Gastroesophageal sphincter (tissue), 4 donors: Measurements from ENCODE around the gene GSTM3. TPM values are rescaled to one million over a fixed set of nuclear protein-coding genes. Genes with fewer than 3 reads are reported as not detected.
"Not testable (repeated sequence)": the region's sequence is repeated elsewhere in the genome, so short reads cannot be mapped to it uniquely, and the experiment has no call there.

ENCODE experiments used
- ATAC-seq: fragments of 150-250 bp; one replicate; pipeline ENCODE4 v1.9.1; 2016; ENCODE audit warnings: mild to moderate bottlenecking, moderate library complexity
- H3K27ac ChIP-seq, 4 donors: fragments of 200-600 bp; sonication (generic) in 3 of 4; 1 replicate in 3 of 4; 2 replicates in 1 of 4; pipeline ENCODE4 v1.5.1; 2016 to 2019
- H3K27me3 ChIP-seq: fragments of 200-600 bp; sonication (generic); one replicate; pipeline ENCODE4 v1.5.1; 2019
- H3K36me3 ChIP-seq, 2 donors: fragments of 200-600 bp; sonication (generic); one replicate each; pipeline ENCODE4 v1.5.1; 2019; ENCODE audit warnings: control low read depth in 1 of 2
- H3K4me1 ChIP-seq, 3 donors: fragments of 200-600 bp; sonication (generic); 1 replicate in 2 of 3; 2 replicates in 1 of 3; pipeline ENCODE4 v1.5.1; 2016 to 2019; ENCODE audit warnings: control low read depth in 2 of 3
- H3K4me3 ChIP-seq, 2 donors: fragments of 200-600 bp; sonication (generic); one replicate each; pipeline ENCODE4 v1.5.1; 2019; ENCODE audit warnings: mild to moderate bottlenecking in 1 of 2, moderate library complexity in 1 of 2
- H3K9me3 ChIP-seq, 3 donors: fragments of 200-600 bp; sonication (generic); one replicate each; pipeline ENCODE4 v1.5.1; 2017 to 2019; ENCODE audit warnings: control low read depth in 2 of 3
- EP300 ChIP-seq: sonication (generic); formaldehyde crosslinking; IDR thresholded peaks from one replicate; pipeline ENCODE4 v1.6.1; 2017; ENCODE audit warnings: antibody characterized with exemption, mild to moderate bottlenecking
- POLR2A ChIP-seq, 2 donors: fragments of 450-650 bp; IDR thresholded peaks; one replicate each; pipeline ENCODE4 v1.6.1; 2017; ENCODE audit warnings: antibody characterized with exemption in 2 of 2, mild to moderate bottlenecking in 2 of 2, moderate library complexity in 1 of 2
- POLR2AphosphoS5 ChIP-seq: sonication (generic); formaldehyde crosslinking; IDR thresholded peaks from one replicate; pipeline ENCODE4 v1.6.1; 2017; ENCODE audit warnings: antibody characterized with exemption
- WGBS, 2 donors: methylation state at CpG; one replicate each; pipeline ENCODE4 v1.1.5; 2018; ENCODE audit warnings: low coverage in 1 of 2; 5-methylcytosine and 5-hydroxymethylcytosine counted together
- total RNA-seq, 4 donors: library from RNA; depleted of rRNA; stranded (reverse); fragments of >200 nt; gene quantifications; one replicate each; pipeline ENCODE4 v1.1.0, GENCODE V29; 2016
- TF ChIP-seq, protein P1 (sequence below), 4 experiments: fragments of 200-600 bp in 2 of 4; fragments of 450-650 bp in 2 of 4; sonication (generic) in 1 of 4; IDR thresholded peaks; one replicate each; pipeline ENCODE4 v1.5.1; 2017 to 2019; ENCODE audit warnings: antibody characterized with exemption in 4 of 4, mild to moderate bottlenecking in 2 of 4, moderate library complexity in 2 of 4

GSTM3 gene
- total RNA-seq, 4 donors from 2014 or later: 70.1 to 90.9 (median 80.1) TPM

DNA sequence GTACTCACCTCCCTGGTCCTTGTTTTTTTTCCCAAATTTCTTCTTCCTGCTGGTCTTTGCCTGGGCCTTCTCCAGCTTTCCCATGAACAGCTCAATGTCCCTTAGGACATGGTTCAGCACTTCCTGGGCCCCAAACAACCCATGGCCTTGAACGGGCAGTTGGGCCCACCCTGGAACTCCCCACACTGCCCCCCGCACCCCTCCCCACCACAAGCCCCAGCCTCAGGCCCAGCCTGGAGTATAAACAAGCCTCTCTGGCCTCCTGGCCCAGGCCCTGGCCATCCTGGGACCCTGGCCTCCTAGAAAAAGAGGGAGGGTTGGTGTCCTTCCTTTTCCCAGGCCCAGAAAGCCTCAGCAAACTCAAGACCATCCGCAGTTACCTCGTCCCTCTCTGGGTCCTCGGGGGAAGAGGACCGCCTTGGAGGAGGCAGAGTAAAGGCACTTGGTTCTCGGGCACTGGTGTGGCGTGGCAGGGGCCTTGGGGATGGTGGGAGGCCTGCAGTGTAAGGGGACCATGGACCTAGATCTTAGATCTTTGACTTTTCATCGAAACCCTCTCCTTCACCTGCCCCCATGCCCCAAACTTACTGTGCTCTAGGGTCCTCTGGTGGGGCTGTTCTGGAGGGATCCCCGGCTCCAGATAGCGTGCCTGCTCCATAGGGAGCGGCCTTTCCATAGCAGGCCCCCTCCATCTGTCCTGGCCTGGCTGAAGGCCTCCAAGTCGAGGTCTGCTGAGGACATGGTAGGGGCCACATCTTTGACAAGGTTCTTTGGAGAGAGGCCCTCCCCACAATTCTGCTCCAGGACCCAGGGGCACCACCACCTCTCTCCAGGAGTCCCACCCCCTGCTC is 17.3 kb upstream of the GSTM3 start:
- TF ChIP-seq POLR2AphosphoS5 (no peak), POLR2A (IDR thresholded peaks at IDR 0.05) (no peak), EP300 (no peak)
- TF ChIP-seq, protein P1, sequence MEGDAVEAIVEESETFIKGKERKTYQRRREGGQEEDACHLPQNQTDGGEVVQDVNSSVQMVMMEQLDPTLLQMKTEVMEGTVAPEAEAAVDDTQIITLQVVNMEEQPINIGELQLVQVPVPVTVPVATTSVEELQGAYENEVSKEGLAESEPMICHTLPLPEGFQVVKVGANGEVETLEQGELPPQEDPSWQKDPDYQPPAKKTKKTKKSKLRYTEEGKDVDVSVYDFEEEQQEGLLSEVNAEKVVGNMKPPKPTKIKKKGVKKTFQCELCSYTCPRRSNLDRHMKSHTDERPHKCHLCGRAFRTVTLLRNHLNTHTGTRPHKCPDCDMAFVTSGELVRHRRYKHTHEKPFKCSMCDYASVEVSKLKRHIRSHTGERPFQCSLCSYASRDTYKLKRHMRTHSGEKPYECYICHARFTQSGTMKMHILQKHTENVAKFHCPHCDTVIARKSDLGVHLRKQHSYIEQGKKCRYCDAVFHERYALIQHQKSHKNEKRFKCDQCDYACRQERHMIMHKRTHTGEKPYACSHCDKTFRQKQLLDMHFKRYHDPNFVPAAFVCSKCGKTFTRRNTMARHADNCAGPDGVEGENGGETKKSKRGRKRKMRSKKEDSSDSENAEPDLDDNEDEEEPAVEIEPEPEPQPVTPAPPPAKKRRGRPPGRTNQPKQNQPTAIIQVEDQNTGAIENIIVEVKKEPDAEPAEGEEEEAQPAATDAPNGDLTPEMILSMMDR (IDR thresholded peaks at IDR 0.05): no peak
- 100% methylated on average over 1 to 3 of the region's 13 CpGs for WGBS, 2 donors
- H3K4me1 ChIP-seq: no peaks in the 10 kb centered on the region
- H3K36me3 ChIP-seq: no peaks in the 10 kb centered on the region
- no peak overlapping the region for H3K4me3 ChIP-seq
- H3K27me3 ChIP-seq: no peaks in the 10 kb centered on the region
- no peak for ATAC-seq
- no peak overlapping the region for H3K27ac ChIP-seq
- H3K9me3 ChIP-seq: no peaks in the 10 kb centered on the region

DNA sequence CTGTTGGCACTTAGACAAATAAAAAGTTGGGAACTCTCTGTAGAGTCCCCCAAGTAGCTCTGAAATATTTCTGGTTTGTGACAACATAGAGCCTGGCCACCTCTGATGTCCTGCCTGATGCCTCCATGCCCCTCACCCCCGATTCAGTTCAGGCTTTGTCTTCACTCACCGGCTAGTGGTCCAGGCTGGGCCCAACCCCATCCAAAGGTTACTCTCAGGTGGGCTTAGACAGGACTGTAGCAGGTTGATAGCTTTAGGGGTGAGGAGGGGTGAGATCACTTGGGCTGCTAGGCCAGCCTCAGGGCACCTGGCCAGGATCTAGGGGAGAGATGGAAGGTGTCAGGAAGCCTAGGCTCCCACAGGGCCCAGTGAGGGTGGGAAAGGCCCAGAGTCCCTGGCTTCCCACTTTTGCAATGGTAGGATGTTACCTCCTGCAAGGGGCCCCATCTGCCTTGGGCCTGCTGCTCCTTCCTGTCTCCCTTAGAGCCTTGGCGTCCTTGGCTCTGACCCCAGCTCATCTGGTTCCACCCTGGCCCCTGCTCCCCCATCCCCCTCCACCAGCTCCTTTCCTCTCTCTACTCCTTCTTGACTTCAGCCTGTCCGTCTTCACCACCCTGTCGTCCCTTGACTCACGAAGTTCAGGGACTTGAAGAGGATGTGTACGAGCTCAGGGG is 16.1 kb upstream of the GSTM3 start:
- WGBS, 2 donors: 89% methylated on average over 5 of the region's 7 CpGs; no CpG with 5 or more reads in 1 of the 2 donors
- no peaks in the 10 kb centered on the region for H3K9me3 ChIP-seq
- no peak overlapping the region for H3K4me3 ChIP-seq
- no peaks in the 10 kb centered on the region for H3K36me3 ChIP-seq
- TF ChIP-seq POLR2AphosphoS5 (no peak), EP300 (no peak), POLR2A (IDR thresholded peaks at IDR 0.05) (no peak)
- TF ChIP-seq, protein P1 (IDR thresholded peaks at IDR 0.05): no peak
- no peaks in the 10 kb centered on the region for H3K4me1 ChIP-seq
- no peak for ATAC-seq
- no peak overlapping the region for H3K27ac ChIP-seq
- H3K27me3 ChIP-seq: no peaks in the 10 kb centered on the region

DNA sequence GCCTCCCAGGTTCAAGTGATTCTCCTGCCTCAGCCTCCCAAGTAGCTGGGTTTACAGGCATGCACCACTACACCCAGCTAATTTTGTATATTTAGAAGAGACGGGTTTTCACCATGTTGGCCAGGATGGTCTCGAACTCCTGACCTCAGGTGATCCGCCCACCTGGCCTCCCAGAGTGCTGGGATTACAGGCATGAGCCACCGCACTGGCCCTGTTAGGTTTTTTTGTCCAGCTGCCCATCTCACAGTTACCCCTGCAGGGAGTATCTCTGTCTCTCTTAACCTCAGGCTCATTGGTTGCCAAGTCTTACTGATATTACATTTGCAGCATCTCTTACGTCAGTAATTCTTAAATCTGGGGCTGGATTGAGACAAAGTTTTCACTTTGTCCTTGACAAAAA is 15.5 kb upstream of the GSTM3 start:
- not testable (repeated sequence) for H3K4me3 ChIP-seq, H3K36me3 ChIP-seq, H3K27me3 ChIP-seq, ATAC-seq, H3K9me3 ChIP-seq, H3K4me1 ChIP-seq, H3K27ac ChIP-seq
- 78 to 88% methylated on average over 1 to 2 of the region's 5 CpGs for WGBS, 2 donors

DNA sequence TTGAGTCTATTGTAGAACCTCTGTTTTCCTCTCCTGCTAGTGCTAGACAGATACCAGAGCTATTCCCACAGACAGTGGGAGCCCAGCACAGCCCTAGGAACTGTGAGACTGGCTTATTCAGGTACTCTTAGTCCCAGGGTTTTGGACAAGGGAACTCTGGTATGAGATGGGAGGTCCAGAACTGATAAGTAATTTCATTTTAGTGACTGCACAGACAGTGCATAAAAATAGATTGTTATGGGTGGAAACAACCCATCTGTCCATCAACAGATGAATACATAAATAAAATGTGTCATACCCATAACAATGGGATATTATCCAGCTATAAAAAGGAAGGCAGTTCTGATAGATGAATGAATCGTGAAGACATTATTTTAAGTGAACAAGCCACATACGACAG is 13.9 kb upstream of the GSTM3 start:
- H3K4me1 ChIP-seq: no peaks in the 10 kb centered on the region
- 40 to 49% methylated on average over 2 of the region's 2 CpGs for WGBS, 2 donors
- no peak overlapping the region for H3K4me3 ChIP-seq
- H3K27me3 ChIP-seq: no peaks in the 10 kb centered on the region
- no peaks in the 10 kb centered on the region for H3K36me3 ChIP-seq
- no peak for TF ChIP-seq EP300
- TF ChIP-seq POLR2A (IDR thresholded peaks at IDR 0.05): no peak
- TF ChIP-seq, protein P1 (IDR thresholded peaks at IDR 0.05): no peak
- no peak for TF ChIP-seq POLR2AphosphoS5
- H3K9me3 ChIP-seq: no peaks in the 10 kb centered on the region
- no peak overlapping the region for H3K27ac ChIP-seq
- ATAC-seq: no peak

DNA sequence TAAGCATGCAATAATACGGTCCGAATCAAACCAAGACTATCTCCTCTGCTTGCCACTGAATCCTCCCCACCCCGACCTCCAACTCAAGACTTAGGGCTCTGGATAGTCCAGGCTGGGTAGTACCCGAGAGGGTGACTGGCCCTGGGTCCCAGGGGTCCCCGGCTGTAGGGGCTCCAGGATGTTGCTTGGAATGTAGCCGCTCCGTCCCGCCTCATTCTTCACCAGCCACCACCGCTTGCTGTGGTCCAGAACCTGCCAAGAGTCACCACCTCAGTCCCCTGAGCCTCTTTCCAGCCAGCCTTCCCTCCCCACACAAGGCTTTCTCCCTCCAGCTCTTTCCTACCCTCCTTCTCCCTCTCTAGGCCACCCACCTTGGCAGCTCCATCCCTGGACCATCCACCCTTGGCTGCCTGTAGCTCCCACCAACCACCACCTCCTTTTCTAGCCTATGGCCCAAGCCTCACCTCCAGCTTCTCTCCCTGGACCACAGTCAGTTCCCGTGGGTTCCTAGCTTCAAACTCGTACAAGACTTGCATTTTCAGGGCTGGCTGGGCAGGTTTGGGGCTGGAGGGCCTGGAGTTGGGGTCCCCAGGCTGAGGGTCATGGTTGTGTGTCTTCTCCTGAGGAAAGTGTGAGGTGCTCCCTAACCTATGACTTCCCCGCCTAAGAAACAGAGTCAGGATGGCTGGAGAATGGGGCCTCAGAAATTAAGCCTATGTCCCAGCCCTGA is 10.9 kb upstream of the GSTM3 start:
- Histone ChIP-seq H3K36me3 (no peaks in the 10 kb centered on the region), H3K4me1 (no peaks in the 10 kb centered on the region), H3K9me3 (no peaks in the 10 kb centered on the region), H3K4me3 (no peak overlapping the region), H3K27me3 (no peaks in the 10 kb centered on the region), H3K27ac (no peak overlapping the region)
- WGBS, 2 donors: 87 to 92% methylated on average over 5 to 9 of the region's 12 CpGs
- no peak for TF ChIP-seq POLR2A (IDR thresholded peaks at IDR 0.05)
- TF ChIP-seq POLR2AphosphoS5: no peak
- TF ChIP-seq, protein P1 (IDR thresholded peaks at IDR 0.05): no peak
- TF ChIP-seq EP300: no peak
- no peak for ATAC-seq
